Gastrocnemius medialis (tissue), 4 donors: ENCODE data around the gene DENND1A. TPM values are rescaled to one million over a fixed set of nuclear protein-coding genes. Genes with fewer than 3 reads are reported as not detected.

Experiments
- ATAC-seq, 2 donors: fragments of 150-250 bp; one replicate each; pipeline ENCODE4 v1.9.1; 2016
- DNase-seq, 2 donors: peaks; one replicate each; pipeline ENCODE4 v3.0.0-alpha.2; 2019
- H3K27ac ChIP-seq, 4 donors: fragments of 200-600 bp; sonication (generic); 1 replicate in 1 of 4; 2 replicates in 3 of 4; pipeline ENCODE4 v1.5.1; 2016 to 2018; ENCODE audit warnings: mild to moderate bottlenecking in 2 of 4, moderate library complexity in 1 of 4
- H3K27me3 ChIP-seq, 3 donors: fragments of 200-600 bp; sonication (generic) in 2 of 3; 1 replicate in 1 of 3; 2 replicates in 2 of 3; pipeline versions ENCODE4 v1.5.1 to v1.6.0; 2016 to 2019; ENCODE audit warnings: mild to moderate bottlenecking in 1 of 3, moderate library complexity in 1 of 3
- H3K36me3 ChIP-seq, 2 donors: fragments of 200-600 bp; sonication (generic) in 1 of 2; one replicate each; pipeline ENCODE4 v1.5.1; 2017 to 2018
- H3K4me1 ChIP-seq, 2 donors: fragments of 200-600 bp; sonication (generic) in 1 of 2; one replicate each; pipeline ENCODE4 v1.5.1; 2016 to 2017; ENCODE audit warnings: mild to moderate bottlenecking in 2 of 2
- H3K4me3 ChIP-seq, 4 donors: fragments of 200-600 bp; sonication (generic) in 3 of 4; 1 replicate in 1 of 4; 2 replicates in 3 of 4; pipeline ENCODE4 v1.5.1; 2016 to 2019; ENCODE audit warnings: mild to moderate bottlenecking in 2 of 4
- H3K9me3 ChIP-seq, 3 donors: fragments of 200-600 bp; sonication (generic) in 2 of 3; 1 replicate in 1 of 3; 2 replicates in 2 of 3; pipeline ENCODE4 v1.5.1; 2016 to 2019
- POLR2A ChIP-seq, 2 donors: fragments of 450-650 bp; IDR thresholded peaks; one replicate each; pipeline ENCODE4 v1.6.1; 2017; ENCODE audit warnings: antibody characterized with exemption in 2 of 2, mild to moderate bottlenecking in 2 of 2, moderate library complexity in 2 of 2
- in situ Hi-C, 4 donors: fragments of 200-750 bp; cut with MboI; loops; one replicate each; pipeline versions ENCODE4 v1.15.0 to v1.8.0; 2017; ENCODE audit warnings: low sequenced_read_pairs in 4 of 4
- intact Hi-C: fragments of 100-400 bp; cut with DNase I; formaldehyde crosslinking; loops from one replicate; pipeline ENCODE4 v1.15.1; 2023; ENCODE audit warnings: low total_unique reads
- total RNA-seq, 4 donors: library from RNA; depleted of rRNA; stranded (reverse); fragments of >200 nt; gene quantifications; one replicate each; pipeline versions ENCODE4 v1.1.0 to v1.2.3, GENCODE V29; 2016
- TF ChIP-seq, protein P1 (sequence below), 5 experiments: fragments of 450-650 bp in 3 of 5; fragments of 200-600 bp in 2 of 5; sonication (generic) in 2 of 5; IDR thresholded peaks in 4 of 5; conservative IDR thresholded peaks in 1 of 5; 1 replicate in 4 of 5; 2 replicates in 1 of 5; pipeline ENCODE4 v1.5.1; 2016 to 2019; ENCODE audit warnings: antibody characterized with exemption in 5 of 5, mild to moderate bottlenecking in 3 of 5, moderate library complexity in 3 of 5

The DENND1A gene
- total RNA-seq, 4 donors from 2014 or later = 14.1 to 24.6 (median 16.4) TPM

DNA sequence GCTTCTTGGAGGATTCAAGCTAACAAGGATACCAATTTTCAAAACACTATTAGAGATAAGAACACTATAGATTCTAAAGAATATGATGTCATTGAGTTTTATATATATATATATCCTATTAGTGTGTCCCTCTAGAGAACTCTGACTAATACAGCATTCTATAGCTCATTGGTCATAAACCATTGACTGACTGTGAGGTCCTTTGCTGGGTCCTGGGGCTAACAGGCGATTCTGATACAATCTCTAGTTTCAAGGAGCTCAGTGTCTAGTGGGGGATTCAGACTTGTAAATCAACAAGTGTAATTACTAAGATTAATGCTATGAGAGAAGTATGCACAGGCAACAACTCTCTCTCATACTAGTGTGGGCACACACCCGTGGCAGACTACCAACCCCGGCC, 234.5 kb downstream of the DENND1A start:
- TF ChIP-seq POLR2A (IDR thresholded peaks at IDR 0.05) = no peak
- TF ChIP-seq, protein P1, sequence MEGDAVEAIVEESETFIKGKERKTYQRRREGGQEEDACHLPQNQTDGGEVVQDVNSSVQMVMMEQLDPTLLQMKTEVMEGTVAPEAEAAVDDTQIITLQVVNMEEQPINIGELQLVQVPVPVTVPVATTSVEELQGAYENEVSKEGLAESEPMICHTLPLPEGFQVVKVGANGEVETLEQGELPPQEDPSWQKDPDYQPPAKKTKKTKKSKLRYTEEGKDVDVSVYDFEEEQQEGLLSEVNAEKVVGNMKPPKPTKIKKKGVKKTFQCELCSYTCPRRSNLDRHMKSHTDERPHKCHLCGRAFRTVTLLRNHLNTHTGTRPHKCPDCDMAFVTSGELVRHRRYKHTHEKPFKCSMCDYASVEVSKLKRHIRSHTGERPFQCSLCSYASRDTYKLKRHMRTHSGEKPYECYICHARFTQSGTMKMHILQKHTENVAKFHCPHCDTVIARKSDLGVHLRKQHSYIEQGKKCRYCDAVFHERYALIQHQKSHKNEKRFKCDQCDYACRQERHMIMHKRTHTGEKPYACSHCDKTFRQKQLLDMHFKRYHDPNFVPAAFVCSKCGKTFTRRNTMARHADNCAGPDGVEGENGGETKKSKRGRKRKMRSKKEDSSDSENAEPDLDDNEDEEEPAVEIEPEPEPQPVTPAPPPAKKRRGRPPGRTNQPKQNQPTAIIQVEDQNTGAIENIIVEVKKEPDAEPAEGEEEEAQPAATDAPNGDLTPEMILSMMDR (IDR thresholded peaks at IDR 0.05 in 4 of 5, conservative IDR thresholded peaks at IDR 0.05 in 1 of 5) = no peak
- peaks cover 17 to 18% of the 10 kb centered on the region in 2 donors for H3K4me1 ChIP-seq
- DNase-seq (no peak), ATAC-seq (no peak)
- H3K36me3 ChIP-seq = no peaks in the 10 kb centered on the region
- no peak overlapping the region for H3K4me3 ChIP-seq
- intact Hi-C loops (no loop called here), in situ Hi-C loops (no loop called here)
- H3K9me3 ChIP-seq = no peaks in the 10 kb centered on the region
- no peaks in the 10 kb centered on the region for H3K27me3 ChIP-seq
- no peak overlapping the region for H3K27ac ChIP-seq

- Histone ChIP-seq H3K27ac (no peak overlapping the region), H3K9me3 (no peaks in the 10 kb centered on the region), H3K36me3 (no peaks in the 10 kb centered on the region), H3K4me1 (peaks cover 17 to 23% of the 10 kb centered on the region in 2 donors), H3K27me3 (no peaks in the 10 kb centered on the region), H3K4me3 (no peak overlapping the region)
- DNase-seq (no peak), ATAC-seq (no peak)
- in situ Hi-C loops (no loop called here), intact Hi-C loops (no loop called here)
- TF ChIP-seq, protein P1 (IDR thresholded peaks at IDR 0.05 in 4 of 5, conservative IDR thresholded peaks at IDR 0.05 in 1 of 5) = no peak
- no peak for TF ChIP-seq POLR2A (IDR thresholded peaks at IDR 0.05)
Measured at GRCh38 chr9:123691765-123692303, 238.1 kb downstream of the DENND1A start.

- ATAC-seq = peak in 1 of 2 donors; percentile 43
- Histone ChIP-seq H3K4me1 (peaks cover 18 to 27% of the 10 kb centered on the region in 2 donors), H3K36me3 (no peaks in the 10 kb centered on the region), H3K27ac (no peak overlapping the region), H3K27me3 (no peaks in the 10 kb centered on the region), H3K4me3 (no peak overlapping the region), H3K9me3 (no peaks in the 10 kb centered on the region)
- TF ChIP-seq, protein P1 (IDR thresholded peaks at IDR 0.05 in 4 of 5, conservative IDR thresholded peaks at IDR 0.05 in 1 of 5) = no peak
- no peak for TF ChIP-seq POLR2A (IDR thresholded peaks at IDR 0.05)
- intact Hi-C loops (no loop called here), in situ Hi-C loops (no loop called here)
- DNase-seq = peak in 1 of 2 donors; percentile 48
Measured at GRCh38 chr9:123689701-123690428, 240.1 kb downstream of the DENND1A start.

DNA sequence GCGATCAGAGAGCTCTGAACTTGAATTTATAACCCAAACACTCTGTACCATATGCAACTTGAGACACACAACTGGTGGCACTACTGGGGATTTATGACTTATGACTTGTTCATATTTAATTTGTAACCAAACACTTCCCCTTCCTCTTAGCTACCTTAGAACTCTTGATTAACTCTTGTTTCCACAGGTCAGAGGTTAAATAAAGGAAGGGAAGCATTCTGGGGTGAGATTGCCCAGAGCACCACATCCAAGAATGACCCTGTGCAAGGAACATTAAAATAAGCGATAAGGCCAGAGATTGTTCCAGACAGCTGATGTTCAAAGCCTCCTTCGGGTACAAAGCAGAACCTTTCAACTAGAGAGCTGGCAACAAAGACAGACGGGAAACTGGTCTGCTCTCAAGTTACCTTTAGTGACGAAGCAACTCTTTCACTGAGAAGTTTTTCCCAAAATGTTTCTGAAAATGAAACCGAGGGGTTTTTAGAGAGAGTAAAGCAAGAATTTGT, 242.6 kb downstream of the DENND1A start:
- in situ Hi-C loops = no loop called here
- Histone ChIP-seq H3K27ac (peak overlapping the region; percentile 46 to 75 (median 58)), H3K4me3 (peak overlapping the region in 1 of 4 donors; percentile 0), H3K9me3 (no peaks in the 10 kb centered on the region), H3K27me3 (no peaks in the 10 kb centered on the region), H3K36me3 (no peaks in the 10 kb centered on the region), H3K4me1 (peaks cover 18 to 27% of the 10 kb centered on the region in 2 donors)
- no peak for DNase-seq
- no peak for TF ChIP-seq POLR2A (IDR thresholded peaks at IDR 0.05)
- TF ChIP-seq, protein P1 (IDR thresholded peaks at IDR 0.05 in 4 of 5, conservative IDR thresholded peaks at IDR 0.05 in 1 of 5) = no peak
- ATAC-seq = peak; percentile 61 to 70
- intact Hi-C loops = no loop called here
